Measurements from ENCODE around the gene CDH2. TPM values are rescaled to one million over a fixed set of nuclear protein-coding genes. Genes with fewer than 3 reads are reported as not detected.

Gene CDH2
- total RNA-seq, 1 donor, result 75.6 TPM

- peaks cover 65% of the 10 kb centered on the region for H3K79me2 ChIP-seq (ENCODE audit: insufficient read depth, low read length)
- TF ChIP-seq CTCF (IDR thresholded peaks at IDR 0.05; ENCODE audit: extremely low read depth, low read depth, low read length), result no peak
- H3K4me3 ChIP-seq (ENCODE audit: insufficient read depth, low read length), result no peak overlapping the region
Observed at GRCh38 chr18:28062443-28062842, 114.5 kb downstream of the CDH2 start.

DNA sequence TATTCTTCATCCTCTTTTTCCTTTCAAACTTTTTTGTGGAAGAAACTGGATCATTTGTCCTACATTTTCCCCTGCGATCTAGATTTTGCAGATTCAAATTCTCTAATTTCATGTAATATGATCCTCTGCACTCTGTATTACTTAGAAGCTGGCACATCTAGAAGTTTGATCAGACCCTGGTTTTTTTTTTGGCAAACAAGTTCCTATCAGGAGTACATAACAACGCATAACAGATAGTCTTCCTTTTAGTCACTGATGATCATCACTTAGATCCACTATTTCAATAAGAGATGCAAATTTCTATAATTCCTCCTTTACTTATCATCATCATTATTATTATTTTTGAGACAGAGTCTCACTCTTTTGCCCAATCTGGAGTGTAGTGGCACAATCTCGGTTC is 117.1 kb downstream of the CDH2 start:
- no peaks in the 10 kb centered on the region for H4K20me1 ChIP-seq (ENCODE audit: insufficient read depth, low read length)
- H3K36me3 ChIP-seq (ENCODE audit: insufficient read depth, low read length), result no peaks in the 10 kb centered on the region
- TF ChIP-seq CTCF (IDR thresholded peaks at IDR 0.05; ENCODE audit: extremely low read depth, low read depth, low read length), result no peak
- no peak for DNase-seq (ENCODE audit: insufficient read length, low spot score, missing footprints)
- H3K27me3 ChIP-seq (ENCODE audit: insufficient read depth, low read length), result no peaks in the 10 kb centered on the region
- H2AFZ ChIP-seq (ENCODE audit: low read length), result no peak overlapping the region
- no peak overlapping the region for H3K4me3 ChIP-seq (ENCODE audit: insufficient read depth, low read length)
- no peaks in the 10 kb centered on the region for H3K9me3 ChIP-seq (ENCODE audit: low read depth, low read length)
- no peak overlapping the region for H3K27ac ChIP-seq (ENCODE audit: low read depth, low read length)
- peaks cover 24% of the 10 kb centered on the region for H3K4me1 ChIP-seq (ENCODE audit: insufficient read depth, low read length)
- H3K79me2 ChIP-seq (ENCODE audit: insufficient read depth, low read length), result peaks cover 65% of the 10 kb centered on the region
- no peak overlapping the region for H3K4me2 ChIP-seq (ENCODE audit: insufficient read depth, low read length)

More at GRCh38 chr18:28062443-28062842, 114.5 kb downstream of the CDH2 start:
- DNase-seq (ENCODE audit: insufficient read length, low spot score, missing footprints), result peak; percentile 32
- Histone ChIP-seq H3K27me3 (ENCODE audit: insufficient read depth, low read length) (no peaks in the 10 kb centered on the region), H3K36me3 (ENCODE audit: insufficient read depth, low read length) (no peaks in the 10 kb centered on the region), H2AFZ (ENCODE audit: low read length) (no peak overlapping the region), H4K20me1 (ENCODE audit: insufficient read depth, low read length) (no peaks in the 10 kb centered on the region), H3K4me1 (ENCODE audit: insufficient read depth, low read length) (peaks cover 42% of the 10 kb centered on the region), H3K4me2 (ENCODE audit: insufficient read depth, low read length) (peak overlapping the region; percentile 1), H3K9me3 (ENCODE audit: low read depth, low read length) (peaks cover 2% of the 10 kb centered on the region), H3K27ac (ENCODE audit: low read depth, low read length) (peak overlapping the region; percentile 95)

- no peaks in the 10 kb centered on the region for H3K27me3 ChIP-seq (ENCODE audit: insufficient read depth, low read length)
- no peak overlapping the region for H3K27ac ChIP-seq (ENCODE audit: low read depth, low read length)
- peak; percentile 37 for DNase-seq (ENCODE audit: insufficient read length, low spot score, missing footprints)
- peaks cover 6% of the 10 kb centered on the region for H3K4me1 ChIP-seq (ENCODE audit: insufficient read depth, low read length)
- no peak overlapping the region for H3K4me2 ChIP-seq (ENCODE audit: insufficient read depth, low read length)
- no peaks in the 10 kb centered on the region for H3K36me3 ChIP-seq (ENCODE audit: insufficient read depth, low read length)
- peaks cover 59% of the 10 kb centered on the region for H3K79me2 ChIP-seq (ENCODE audit: insufficient read depth, low read length)
- no peak overlapping the region for H2AFZ ChIP-seq (ENCODE audit: low read length)
- TF ChIP-seq CTCF (IDR thresholded peaks at IDR 0.05; ENCODE audit: extremely low read depth, low read depth, low read length), result no peak
- H4K20me1 ChIP-seq (ENCODE audit: insufficient read depth, low read length), result no peaks in the 10 kb centered on the region
- H3K9me3 ChIP-seq (ENCODE audit: low read depth, low read length), result no peaks in the 10 kb centered on the region
- H3K4me3 ChIP-seq (ENCODE audit: insufficient read depth, low read length), result no peak overlapping the region
Observed at GRCh38 chr18:28050545-28050944, 126.4 kb downstream of the CDH2 start.

- no peaks in the 10 kb centered on the region for H3K36me3 ChIP-seq (ENCODE audit: insufficient read depth, low read length)
- H3K27me3 ChIP-seq (ENCODE audit: insufficient read depth, low read length), result no peaks in the 10 kb centered on the region
- no peak overlapping the region for H3K4me3 ChIP-seq (ENCODE audit: insufficient read depth, low read length)
- H2AFZ ChIP-seq (ENCODE audit: low read length), result no peak overlapping the region
- no peak overlapping the region for H3K27ac ChIP-seq (ENCODE audit: low read depth, low read length)
- peaks cover 11% of the 10 kb centered on the region for H3K4me1 ChIP-seq (ENCODE audit: insufficient read depth, low read length)
- no peaks in the 10 kb centered on the region for H3K9me3 ChIP-seq (ENCODE audit: low read depth, low read length)
- H4K20me1 ChIP-seq (ENCODE audit: insufficient read depth, low read length), result no peaks in the 10 kb centered on the region
- H3K79me2 ChIP-seq (ENCODE audit: insufficient read depth, low read length), result peaks cover 55% of the 10 kb centered on the region
- peak overlapping the region; percentile 20 for H3K4me2 ChIP-seq (ENCODE audit: insufficient read depth, low read length)
- TF ChIP-seq CTCF (IDR thresholded peaks at IDR 0.05; ENCODE audit: extremely low read depth, low read depth, low read length), result no peak
- DNase-seq (ENCODE audit: insufficient read length, low spot score, missing footprints), result peak; percentile 18
Observed at GRCh38 chr18:28048612-28049011, 128.3 kb downstream of the CDH2 start.
